NCI-H1436 (cell line): ENCODE measurements around the gene E2F1.
"Not testable (repeated sequence)": the region's sequence is repeated elsewhere in the genome, so short reads cannot be mapped to it uniquely, and the experiment has no call there.

Experiments used
- DNase-seq: peaks from one replicate; lab custom pipeline; 2025; lab: John Stamatoyannopoulos, UW

E2F1 gene

DNA sequence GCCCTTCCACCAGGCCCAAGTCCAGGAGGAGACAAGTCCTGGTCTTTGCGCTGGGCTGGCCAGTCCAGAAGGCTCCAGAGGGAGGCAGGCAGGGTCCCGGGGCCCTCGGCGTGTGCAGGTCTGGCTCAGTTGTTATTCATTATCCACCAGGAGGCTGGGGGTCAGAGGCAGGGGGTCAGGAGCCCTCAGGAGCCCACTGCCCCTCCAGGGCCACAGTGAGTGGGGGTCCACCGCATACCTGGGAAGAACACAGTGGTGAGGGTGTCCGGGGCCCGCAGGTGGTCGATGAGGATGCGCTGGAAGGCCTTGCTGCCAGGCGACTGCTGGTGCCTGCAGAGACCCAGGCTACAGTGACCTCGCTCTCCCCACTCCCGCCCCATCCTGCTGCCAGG lies 28.5 kb downstream of the E2F1 start:
- no peak for DNase-seq

DNA sequence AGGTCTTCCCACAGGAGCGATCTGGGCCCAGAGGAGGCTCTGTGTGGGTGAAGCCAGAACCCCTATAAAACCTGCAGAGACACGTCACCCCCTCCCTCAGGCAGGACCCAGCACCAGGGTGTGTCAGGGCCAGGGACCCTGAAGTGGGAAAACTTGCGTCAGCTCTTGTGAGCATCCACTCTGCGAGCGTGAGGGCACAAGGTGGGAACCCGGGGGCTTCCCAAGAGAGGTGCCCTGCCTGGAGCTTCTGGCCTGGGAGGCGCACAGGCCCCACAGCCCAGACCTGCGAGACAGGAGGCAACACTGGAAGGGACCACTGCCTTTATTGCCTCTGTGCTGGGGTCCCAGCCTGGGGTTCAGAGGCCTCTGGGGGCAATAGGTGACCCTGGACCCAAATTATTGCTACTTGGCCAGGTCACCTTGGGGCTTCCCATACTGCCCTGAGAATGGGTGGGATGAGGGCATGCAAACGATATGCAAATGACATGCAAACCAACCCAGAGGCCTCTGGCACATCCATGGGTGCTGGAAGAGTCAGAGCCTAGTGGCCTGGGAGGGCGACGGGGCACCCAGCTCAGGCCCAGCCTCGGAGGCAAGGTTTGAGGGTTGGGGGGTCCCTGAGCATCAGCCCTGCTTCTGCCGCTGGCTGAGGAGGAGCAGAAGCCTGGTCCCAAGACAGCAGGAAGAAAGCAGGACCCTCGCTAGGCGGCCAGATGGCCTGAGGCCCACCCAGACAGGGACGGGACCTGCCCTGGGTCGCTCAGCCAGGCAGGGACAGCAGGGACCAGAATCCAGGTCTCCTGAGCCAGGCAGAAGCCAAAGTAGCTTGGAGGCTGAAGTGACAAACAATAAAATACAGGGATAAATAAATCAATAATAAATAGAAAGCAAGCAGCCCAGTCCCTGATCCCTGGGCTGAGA lies 29.1 kb downstream of the E2F1 start:
- no peak for DNase-seq

DNA sequence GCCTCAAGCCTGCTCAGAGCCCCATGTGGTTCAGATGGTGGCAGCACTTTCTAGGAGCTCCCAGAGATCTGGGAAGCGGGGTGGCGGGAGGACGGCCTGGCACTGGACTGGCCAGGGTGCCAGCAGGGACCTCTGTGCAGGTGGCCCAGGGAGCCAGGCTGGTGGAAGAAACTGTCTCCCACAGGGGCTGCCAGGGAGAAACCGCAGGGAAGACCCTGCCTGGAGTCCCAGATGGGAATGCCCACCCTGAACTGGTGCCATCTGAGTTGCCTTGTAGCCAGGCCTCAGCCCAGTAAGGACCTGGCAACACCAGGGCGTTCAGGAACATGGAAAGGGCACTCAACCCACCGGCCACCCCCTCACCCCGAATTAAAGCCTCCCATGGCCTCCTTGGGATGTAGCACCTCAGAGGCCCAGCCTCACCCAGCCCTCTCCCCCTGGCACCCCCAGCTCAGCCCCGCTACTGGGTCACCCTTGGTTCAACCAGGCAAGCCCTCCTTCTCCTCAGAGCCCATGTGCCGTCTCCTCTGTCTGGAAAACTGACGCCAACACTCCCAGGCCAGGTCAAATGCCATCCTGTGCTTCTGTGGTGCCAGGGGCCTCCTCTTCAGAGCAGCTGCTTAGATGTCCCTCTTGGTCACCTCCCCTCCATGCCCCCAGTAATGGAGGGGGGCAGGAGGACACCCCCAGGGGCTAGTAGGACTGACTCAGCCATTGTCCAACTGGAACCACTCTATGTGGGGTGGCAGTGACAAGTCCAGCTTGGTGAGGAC lies 30.0 kb downstream of the E2F1 start:
- DNase-seq = no peak

DNA sequence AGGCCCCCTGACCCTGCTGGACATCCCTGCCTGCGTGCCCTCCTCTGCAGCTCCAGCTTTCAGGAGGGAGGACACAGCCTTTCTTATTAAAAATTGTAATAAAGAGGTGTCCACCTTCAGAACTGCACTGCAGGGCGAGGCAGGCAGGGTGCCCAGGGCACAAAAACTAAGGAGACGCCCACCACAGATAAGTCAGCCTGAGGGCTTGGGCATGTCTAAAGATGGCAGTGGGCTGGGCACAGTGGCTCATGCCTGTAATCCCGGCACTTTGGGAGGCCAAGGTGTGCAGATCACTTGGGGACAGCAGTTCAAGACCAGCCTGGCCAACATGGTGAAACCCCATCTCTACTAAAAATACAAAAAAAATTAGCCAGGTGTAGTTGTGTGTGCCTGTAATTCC lies 31.0 kb downstream of the E2F1 start:
- DNase-seq = no peak

DNA sequence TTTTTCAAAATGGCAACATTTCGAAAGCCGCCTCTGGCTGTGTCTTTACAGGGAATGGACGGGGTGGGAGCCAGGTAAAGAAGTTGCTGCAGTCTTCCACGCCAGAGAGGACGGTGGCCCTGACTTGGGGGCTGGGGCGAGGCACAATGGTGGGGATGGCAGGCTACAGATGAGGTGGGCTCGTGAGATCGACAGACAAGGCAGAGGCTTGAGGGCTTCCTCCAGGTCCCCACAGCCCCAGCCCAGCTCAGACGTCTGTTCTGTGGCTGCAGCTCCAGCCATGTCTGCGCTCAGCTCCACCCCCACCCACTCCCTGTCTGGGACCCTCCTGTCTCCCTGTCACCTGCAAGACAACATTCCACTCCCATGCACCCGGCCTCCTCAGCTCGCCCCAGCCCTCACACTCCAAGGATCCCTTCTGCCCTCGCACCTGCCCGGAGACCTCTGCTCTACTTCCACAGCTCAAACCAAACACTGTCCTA lies 31.5 kb downstream of the E2F1 start:
- DNase-seq = no peak

DNA sequence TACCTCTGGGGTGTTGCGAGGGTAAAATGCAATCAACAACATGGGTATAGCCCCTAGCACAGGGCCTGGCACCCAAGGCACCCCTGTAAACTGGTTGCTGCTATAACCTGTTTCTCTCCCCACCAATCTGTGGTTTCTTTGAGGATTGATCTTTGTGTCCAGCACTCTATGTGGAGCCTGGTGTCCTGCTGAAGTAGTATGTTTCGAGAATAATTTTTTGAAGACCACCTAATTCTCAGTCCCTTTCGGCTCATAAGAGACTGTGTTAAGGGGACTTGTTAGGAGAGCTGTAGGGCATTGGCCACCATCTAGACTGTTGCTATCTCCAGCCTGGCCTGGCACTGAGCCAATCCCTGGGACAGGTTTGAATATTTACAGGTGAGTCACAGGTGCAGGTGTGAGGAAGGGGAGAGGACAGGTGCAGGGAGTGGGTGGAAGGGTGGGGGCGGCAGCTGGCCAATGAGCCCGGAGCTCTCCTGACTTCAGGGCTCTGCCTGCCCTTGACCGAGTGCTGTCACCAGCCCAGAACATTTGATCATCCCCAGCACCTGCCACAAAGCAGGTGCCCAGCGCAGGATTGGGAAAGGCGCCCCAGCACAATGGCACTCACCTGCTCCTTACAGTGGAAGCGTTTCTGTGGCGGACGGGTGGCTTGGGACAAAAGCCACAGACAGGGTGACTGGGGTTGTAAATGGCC lies 32.1 kb downstream of the E2F1 start:
- peak; percentile 71 for DNase-seq

DNA sequence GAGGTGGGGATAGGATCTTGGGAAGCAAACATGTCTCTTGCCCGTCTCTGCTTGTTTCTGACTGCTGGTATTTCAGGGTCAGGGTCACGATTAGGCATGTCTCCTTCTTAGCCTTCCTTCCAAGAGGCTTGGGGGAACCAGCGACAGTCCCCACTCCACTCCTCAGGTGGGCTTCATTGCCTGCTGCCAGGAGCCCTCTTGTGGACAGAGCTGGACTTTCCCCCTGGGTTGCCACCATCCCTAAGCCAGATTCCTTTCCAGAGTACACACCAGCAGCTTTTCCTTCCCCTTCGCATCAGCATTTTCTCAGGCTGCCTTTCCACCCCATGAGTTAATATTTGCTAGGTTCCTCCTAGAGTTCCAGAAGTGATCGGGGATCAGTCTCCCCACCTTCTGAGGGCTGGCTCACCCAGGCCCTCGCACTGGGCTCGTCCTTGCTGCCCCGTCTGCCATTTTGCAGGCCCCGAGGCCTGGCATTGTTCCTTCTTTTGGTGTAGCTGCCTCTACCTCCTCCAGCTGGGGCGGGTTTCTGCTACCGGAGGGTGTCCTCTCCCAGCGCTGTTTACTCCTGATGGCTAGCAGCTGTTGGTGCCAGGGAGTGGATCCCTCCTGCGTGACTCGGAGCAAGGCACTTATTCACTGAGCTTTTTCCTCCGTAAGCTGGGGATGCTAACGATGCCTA lies 32.8 kb downstream of the E2F1 start:
- DNase-seq = peak; percentile 64

DNA sequence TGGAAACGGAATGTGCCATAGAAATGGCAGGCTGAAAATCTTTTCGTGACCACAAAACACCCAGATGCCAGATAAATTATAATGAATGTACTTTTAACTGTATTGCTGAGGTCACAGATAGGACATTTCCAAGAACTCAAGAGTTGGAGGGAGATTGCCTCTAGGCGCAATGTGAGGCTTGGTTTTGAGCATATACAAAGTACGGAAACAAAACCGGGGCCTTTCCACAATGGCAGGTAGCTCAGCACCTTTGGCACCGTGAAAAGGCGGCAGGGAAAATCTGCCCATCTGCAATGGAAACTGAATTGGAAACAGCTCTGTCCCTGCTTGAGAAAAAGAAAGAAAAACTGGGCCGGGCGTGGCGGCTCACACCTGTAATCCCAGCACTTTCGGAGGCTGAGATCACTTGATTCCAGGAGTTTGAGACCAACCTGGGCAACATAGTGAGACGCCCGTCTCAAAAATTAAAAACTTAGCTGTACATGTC lies 34.6 kb downstream of the E2F1 start:
- no peak for DNase-seq

DNA sequence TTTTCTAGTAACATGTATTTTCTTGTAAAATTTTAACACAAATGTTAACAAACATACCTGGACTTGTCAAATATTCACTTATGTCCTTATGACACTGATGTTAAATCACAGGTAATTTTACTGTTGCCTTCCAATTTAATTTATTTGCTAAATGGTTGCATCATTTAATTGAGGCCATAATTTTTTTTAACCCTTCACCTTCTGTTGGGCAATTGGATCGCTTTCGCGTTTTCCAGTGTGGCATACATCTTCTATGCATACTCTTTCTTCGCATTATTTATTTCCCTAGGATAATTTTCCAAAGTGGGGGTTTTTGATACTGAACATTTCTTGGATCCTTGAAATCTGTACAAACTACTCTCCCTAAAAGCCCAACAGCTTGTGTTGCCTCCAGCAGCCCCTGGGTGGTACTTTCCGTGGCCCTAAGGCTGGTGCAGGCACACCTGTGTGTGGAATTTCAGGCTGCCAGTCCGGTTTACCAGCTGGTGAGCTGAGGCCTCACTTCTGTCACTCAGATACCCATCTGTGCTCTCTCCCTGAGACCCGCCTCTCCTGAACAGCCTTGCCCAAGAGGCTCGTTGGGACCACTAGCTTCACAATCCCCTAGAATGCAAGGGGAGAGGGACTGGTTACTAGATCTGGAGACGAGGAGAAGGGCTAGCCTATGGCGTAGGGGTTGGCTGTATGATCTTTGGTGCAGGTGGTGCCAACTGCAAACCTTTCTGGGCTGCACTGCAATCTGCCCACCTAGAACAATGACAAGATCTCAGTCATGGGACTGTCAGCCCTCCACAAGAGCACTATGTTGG lies 35.2 kb downstream of the E2F1 start:
- DNase-seq = no peak

DNA sequence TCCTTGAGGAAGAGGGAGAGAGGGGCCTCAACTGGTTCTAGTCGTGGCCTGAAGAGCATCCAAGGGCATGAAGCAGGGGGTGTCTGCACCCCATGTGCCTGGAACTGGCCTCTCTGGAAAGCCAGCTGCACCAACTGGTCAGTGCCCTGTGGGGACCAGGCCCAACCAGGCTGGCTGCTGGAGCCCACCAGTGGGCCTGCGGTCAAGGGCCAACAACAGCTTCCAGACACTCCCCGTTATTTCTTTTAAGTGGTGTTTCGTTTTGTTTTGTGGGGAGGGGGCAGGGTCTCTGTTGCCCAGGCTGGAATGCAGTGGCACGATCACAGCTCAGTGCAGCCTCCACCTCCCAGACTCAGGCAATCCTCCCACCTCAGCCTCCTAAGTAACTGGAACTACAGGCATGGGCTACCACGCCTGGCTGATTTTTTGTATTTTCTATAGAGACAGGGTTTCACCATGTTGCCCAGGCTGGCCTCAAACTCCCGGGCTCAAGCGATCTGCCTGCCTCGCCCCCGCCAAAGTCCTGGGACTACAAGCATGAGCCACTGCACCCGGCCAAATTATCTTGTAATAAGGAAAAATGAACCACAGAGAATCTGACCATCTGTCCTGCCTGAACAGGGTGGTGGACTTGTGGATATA lies 36.0 kb downstream of the E2F1 start:
- DNase-seq = no peak

DNA sequence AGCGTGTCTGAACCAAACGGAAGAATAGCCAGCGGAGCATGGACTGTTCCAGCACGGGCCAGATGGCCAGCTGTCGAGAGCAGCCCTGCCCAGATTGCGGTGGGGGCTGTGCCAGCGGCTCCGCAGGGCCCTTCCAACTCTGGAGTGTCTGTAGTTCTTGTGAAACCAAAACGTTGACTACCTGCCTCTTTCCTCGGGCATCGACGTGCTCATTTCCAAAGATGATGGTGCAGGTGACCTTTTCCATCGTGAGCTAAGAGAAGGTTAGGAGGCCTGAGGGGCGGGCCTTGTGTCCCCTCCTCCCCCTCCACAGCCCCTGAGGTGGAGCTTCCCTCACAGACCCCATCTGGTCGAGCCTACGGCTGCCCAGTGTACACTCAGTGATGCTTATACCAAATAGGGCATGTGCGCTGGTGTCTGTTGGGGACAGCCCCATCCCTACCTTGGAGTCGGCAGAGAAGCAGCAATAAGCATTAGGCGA lies 36.9 kb downstream of the E2F1 start:
- DNase-seq = no peak

DNA sequence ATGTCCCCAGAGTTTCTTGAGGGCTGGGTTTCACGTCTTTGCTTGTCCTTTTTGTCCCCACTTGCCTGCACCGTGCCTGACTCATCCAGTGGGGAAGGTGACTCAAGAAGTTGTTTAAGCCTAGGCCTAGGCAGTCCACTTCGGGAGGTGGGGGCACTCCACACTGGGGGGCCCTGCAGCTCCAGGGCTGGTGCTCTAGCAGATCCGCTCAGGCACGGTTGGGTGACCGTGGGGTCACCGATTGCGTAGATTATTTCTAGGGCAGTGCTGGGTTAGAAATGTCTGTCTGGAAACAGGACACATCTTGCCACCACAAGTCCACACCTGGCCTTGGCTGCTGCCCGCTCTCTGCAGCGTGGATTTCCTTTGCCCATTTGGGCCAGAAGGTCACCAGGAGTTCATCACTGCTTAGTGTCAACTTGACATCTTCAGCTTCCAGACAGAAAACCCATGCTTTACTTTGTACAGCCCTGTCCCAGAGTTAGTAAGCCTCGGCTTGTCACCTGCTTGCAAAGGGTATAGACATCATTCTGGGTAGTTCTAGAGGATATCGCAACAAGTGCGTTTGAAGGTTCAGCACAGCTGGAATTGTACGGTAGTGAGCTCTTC lies 37.7 kb downstream of the E2F1 start:
- DNase-seq = no peak

DNA sequence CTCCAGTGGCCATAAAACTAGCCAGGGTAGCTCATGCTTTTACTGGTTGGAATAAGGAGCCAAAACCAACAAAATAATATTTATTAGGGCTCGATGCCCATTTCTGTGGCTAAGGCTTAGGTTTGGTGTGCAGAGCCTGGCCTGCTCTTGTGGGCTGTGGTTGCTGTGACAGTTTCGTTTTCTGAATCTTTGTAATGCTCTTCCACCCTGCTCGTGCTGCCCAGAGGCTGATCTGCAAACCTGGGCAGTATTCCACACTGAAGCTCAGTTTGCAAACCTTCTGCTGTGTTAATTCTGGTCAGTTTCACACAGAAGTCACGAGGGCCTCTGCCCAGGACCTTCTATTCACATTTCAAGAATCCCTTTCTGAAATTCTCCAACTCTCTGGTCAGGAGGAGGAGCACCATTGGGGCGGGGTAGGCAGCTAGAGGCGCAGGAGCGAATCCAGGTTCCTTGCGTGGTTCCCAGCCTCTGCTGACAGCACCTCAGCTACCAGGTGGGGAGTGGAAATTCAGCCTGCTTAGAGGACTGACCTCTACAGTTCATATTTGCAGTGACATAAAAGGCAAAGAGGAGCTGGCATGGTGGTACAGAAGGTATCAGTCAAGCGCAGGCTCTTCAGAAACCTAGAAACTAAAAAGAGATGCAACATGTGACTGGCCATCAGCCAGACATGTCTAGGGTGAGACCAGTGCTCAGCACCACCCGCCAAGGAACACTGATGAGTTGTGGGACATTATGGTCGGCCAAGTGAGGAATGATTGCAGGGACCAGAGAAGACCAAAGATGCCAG lies 38.4 kb downstream of the E2F1 start:
- no peak for DNase-seq

DNA sequence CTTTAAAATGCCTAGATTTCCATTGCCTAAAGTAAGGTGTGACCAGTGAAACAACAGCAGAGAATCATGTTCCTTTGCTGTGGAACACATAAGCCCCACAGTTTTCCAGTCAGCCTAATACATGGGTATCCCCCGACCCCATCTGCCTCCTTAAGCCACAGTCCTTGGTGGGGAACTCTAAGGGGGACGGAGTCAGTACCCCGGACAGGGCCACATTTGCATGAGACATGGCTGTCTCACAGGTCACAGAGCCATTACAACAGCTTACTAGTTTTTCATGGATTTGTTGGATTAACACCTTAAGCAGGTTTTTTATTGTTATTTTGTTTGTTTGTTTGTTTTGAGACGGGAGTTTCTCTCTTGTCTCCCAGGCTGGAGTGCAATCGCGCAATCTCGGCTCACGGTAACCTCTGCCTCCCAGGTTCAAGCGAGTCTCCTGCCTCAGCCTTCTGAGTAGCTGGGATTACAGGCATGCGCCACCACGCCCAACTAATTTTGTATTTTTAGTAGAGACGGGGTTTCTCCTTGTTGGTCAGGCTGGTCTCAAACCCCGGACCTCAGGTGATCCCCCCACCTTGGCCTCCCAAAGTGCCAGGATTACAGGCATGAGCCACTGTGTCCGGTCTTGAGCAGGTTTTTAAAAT lies 39.1 kb downstream of the E2F1 start:
- DNase-seq = not testable (repeated sequence)

DNA sequence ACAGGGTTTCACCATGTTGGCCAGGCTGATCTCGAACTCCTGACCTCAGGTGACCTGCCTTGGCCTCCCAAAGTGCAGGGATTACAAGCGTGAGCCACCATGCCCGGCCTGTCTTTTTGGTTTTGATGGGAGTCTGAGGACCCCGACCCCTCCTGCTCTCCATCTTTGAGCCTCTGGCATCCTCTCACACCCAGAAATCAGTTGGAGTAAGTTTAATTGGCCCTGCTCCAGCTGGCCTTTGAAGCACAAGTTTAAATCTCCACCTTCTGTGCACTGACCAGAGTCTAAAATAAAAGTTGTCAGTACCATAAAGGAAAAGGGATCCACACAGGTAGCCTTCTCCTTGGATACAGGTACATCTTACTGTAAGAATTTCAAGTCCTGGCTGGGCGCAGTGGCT lies 40.0 kb downstream of the E2F1 start:
- DNase-seq = no peak

DNA sequence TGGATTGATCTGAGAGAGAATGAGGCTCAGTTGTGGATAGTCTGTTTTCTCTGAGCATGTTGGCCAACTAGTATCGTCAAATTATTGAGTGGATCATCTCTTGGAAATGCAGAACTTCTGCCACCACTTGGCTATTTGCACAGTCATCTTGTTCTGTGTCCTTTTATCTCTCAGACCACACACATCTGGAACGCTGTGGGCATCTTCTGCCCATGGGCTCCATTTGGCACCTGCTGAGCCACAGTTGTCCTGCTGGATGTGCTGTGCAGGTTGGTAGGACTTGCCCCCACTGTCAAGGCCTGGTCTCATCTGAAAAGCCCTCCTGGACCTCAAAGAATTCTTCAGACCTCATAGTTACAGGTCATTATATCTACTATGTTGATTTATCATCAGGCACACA lies 40.8 kb downstream of the E2F1 start:
- no peak for DNase-seq

DNA sequence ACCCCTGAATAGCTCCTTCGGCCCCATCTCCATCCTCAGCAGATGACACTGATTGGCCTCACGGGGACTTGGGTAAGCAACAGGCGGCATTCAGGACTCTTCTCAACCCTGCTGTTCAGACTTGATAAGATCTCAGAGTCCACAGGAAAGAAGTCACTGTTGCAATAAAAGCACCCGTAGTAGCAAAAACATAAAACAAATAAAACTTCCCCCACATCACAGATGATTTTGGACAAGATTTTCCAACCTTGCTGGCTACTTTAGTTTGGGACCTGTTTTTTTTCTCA lies 41.2 kb downstream of the E2F1 start:
- DNase-seq = no peak

DNA sequence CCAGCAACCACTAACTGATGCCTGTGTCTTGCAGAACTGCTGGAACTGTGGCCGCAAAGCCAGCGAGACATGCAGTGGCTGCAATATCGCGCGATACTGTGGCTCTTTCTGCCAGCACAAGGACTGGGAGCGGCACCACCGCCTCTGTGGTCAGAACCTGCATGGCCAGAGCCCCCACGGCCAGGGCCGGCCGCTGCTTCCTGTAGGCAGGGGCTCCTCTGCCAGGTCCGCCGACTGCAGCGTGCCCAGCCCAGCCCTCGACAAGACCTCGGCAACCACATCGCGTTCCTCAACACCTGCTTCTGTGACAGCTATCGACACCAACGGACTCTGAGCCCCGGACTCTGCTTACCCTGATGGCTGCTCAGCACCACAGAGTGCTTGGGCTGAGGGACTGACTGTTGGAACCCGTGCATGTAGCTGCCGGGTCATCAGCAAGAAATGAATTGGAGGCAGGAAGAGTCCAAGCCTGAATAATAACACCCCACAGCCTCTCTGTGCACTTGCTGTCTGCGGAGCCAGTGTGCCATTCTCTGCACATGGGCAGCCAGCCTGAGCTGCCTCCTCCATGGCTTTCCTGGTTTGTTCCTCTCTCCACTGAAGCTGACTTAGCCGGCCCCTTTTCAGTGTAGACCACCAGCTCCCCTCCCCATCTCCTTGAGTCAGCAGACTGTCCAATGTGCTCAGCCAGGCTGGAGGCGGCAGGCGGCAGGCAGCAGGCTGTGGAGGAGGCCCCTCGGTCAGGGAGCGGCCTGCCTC lies 41.7 kb downstream of the E2F1 start:
- no peak for DNase-seq
